ENCODE results near the gene MCF2L. TPM values are rescaled to one million over a fixed set of nuclear protein-coding genes. Genes with fewer than 3 reads are reported as not detected.

Gene MCF2L
- polyA plus RNA-seq, 2 of the 4 experiments (the other 2 are of a cell fraction), result 0.36 to 0.92 TPM

DNA sequence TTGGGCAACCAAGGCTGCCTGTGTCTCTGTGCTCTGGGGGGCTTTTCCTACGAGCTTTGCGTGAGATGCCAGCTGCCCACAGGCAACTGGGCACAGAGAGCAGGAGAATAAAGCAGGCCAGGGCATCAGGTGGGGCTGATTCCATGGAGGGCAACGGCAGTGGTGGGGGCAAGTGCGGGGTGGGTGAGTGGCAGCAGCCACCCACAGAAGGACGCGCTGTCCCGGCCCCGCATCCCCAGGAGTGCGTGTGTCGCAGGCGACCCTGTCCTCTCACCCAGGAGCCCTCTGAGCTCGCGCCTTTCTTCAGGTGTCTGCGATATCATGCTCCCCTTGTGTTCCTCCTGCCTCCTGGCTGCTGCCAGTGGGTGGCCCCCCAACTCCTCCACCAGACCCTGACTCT, 67.4 kb downstream of the MCF2L start (continued):
- TF ChIP-seq ESRRA (IDR thresholded peaks at IDR 0.05; ENCODE audit: borderline replicate concordance, low read length), result no peak
- TF ChIP-seq EHMT2 (IDR thresholded peaks at IDR 0.05; ENCODE audit: low read depth), result no peak
- TF ChIP-seq TFCP2L1 (CRISPR knock-in tag; IDR thresholded peaks at IDR 0.05), result no peak
- no peak for TF ChIP-seq ZC3H11A (IDR thresholded peaks at IDR 0.05)
- TF ChIP-seq, protein P1, sequence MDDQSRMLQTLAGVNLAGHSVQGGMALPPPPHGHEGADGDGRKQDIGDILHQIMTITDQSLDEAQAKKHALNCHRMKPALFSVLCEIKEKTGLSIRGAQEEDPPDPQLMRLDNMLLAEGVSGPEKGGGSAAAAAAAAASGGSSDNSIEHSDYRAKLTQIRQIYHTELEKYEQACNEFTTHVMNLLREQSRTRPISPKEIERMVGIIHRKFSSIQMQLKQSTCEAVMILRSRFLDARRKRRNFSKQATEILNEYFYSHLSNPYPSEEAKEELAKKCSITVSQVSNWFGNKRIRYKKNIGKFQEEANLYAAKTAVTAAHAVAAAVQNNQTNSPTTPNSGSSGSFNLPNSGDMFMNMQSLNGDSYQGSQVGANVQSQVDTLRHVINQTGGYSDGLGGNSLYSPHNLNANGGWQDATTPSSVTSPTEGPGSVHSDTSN (IDR thresholded peaks at IDR 0.05), result no peak
- TF ChIP-seq RARB (CRISPR knock-in tag; IDR thresholded peaks at IDR 0.05), result no peak
- no peak for TF ChIP-seq BCL3 (IDR thresholded peaks at IDR 0.05)
- no peak for TF ChIP-seq FOSL2 (IDR thresholded peaks at IDR 0.05)
- no peak for TF ChIP-seq FOSL2 (CRISPR knock-in tag; IDR thresholded peaks at IDR 0.05)
- TF ChIP-seq GATA3 (IDR thresholded peaks at IDR 0.05; ENCODE audit: borderline replicate concordance), result no peak

- no peaks in the 10 kb centered on the region for H3K9me3 ChIP-seq
- H3K4me3 ChIP-seq, result no peak overlapping the region
- no peak overlapping the region for H3K4me2 ChIP-seq
- DNase-seq (ENCODE audit: low read depth in 1 of 2, low spot score in 1 of 2) (no peak), ATAC-seq (no peak), FAIRE-seq (no peak)
- CTCF ChIA-PET, result interaction anchor here (1.3 kb wide), 1 partner anchor 11 kb away, joined by 3 read pairs; no protein-coding TSS in a partner anchor
- POLR2A ChIA-PET, result no interaction called here
- no peak overlapping the region for H3K27ac ChIP-seq
- no peaks in the 10 kb centered on the region for H3K4me1 ChIP-seq
- 82% methylated on average over 8 of the region's 8 CpGs for WGBS (ENCODE audit: missing lambda C conversion rate)
- TF ChIP-seq RAD21 (conservative IDR thresholded peaks at IDR 0.05 in 1 of 2, IDR thresholded peaks at IDR 0.05 in 1 of 2) (no peak), KDM5A (IDR thresholded peaks at IDR 0.05) (no peak), HOXB5 (CRISPR knock-in tag; IDR thresholded peaks at IDR 0.05) (no peak), EP300 (IDR thresholded peaks at IDR 0.05) (no peak), FOSL2 (IDR thresholded peaks at IDR 0.05) (no peak), FOSL2 (CRISPR knock-in tag; IDR thresholded peaks at IDR 0.05) (no peak), HOXB13 (CRISPR knock-in tag; IDR thresholded peaks at IDR 0.05; ENCODE audit: low read depth) (no peak), BCL3 (IDR thresholded peaks at IDR 0.05) (no peak), JUN (IDR thresholded peaks at IDR 0.05) (no peak), ZFP36 (IDR thresholded peaks at IDR 0.05; ENCODE audit: borderline replicate concordance, partially characterized antibody) (no peak), FOXS1 (CRISPR knock-in tag; IDR thresholded peaks at IDR 0.05) (no peak), MYC (IDR thresholded peaks at IDR 0.05; ENCODE audit: borderline replicate concordance, low read length) (no peak), MAX (IDR thresholded peaks at IDR 0.05) (no peak)
- TF ChIP-seq, protein P2, sequence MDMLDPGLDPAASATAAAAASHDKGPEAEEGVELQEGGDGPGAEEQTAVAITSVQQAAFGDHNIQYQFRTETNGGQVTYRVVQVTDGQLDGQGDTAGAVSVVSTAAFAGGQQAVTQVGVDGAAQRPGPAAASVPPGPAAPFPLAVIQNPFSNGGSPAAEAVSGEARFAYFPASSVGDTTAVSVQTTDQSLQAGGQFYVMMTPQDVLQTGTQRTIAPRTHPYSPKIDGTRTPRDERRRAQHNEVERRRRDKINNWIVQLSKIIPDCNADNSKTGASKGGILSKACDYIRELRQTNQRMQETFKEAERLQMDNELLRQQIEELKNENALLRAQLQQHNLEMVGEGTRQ (IDR thresholded peaks at IDR 0.05), result no peak
- TF ChIP-seq, protein P3, sequence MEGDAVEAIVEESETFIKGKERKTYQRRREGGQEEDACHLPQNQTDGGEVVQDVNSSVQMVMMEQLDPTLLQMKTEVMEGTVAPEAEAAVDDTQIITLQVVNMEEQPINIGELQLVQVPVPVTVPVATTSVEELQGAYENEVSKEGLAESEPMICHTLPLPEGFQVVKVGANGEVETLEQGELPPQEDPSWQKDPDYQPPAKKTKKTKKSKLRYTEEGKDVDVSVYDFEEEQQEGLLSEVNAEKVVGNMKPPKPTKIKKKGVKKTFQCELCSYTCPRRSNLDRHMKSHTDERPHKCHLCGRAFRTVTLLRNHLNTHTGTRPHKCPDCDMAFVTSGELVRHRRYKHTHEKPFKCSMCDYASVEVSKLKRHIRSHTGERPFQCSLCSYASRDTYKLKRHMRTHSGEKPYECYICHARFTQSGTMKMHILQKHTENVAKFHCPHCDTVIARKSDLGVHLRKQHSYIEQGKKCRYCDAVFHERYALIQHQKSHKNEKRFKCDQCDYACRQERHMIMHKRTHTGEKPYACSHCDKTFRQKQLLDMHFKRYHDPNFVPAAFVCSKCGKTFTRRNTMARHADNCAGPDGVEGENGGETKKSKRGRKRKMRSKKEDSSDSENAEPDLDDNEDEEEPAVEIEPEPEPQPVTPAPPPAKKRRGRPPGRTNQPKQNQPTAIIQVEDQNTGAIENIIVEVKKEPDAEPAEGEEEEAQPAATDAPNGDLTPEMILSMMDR (IDR thresholded peaks at IDR 0.05), result no peak
- TF ChIP-seq, protein P4, sequence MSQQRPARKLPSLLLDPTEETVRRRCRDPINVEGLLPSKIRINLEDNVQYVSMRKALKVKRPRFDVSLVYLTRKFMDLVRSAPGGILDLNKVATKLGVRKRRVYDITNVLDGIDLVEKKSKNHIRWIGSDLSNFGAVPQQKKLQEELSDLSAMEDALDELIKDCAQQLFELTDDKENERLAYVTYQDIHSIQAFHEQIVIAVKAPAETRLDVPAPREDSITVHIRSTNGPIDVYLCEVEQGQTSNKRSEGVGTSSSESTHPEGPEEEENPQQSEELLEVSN (IDR thresholded peaks at IDR 0.05; ENCODE audit: borderline replicate concordance, low read depth), result no peak
Measured at GRCh38 chr13:113040031-113040430, 71.0 kb downstream of the MCF2L start.

Measured in A549 (cell line).